GM08714 (cell line): ENCODE results near the gene LRRC59.
"Not testable (repeated sequence)": the region's sequence is repeated elsewhere in the genome, so short reads cannot be mapped to it uniquely, and the experiment has no call there.

ENCODE experiments used
- H3K4me3 ChIP-seq: fragments of 200-500 bp; sonication (Bioruptor generic); 2 replicates; pipeline ENCODE4 v1.5.1; 2014; ENCODE audit warnings: mild to moderate bottlenecking, low read length, inconsistent platforms
- ZNF274 ChIP-seq: IDR thresholded peaks from 2 replicates; pipeline ENCODE4 v1.6.1; 2012; ENCODE audit warnings: mild to moderate bottlenecking, low read depth, low read length

LRRC59 gene

DNA sequence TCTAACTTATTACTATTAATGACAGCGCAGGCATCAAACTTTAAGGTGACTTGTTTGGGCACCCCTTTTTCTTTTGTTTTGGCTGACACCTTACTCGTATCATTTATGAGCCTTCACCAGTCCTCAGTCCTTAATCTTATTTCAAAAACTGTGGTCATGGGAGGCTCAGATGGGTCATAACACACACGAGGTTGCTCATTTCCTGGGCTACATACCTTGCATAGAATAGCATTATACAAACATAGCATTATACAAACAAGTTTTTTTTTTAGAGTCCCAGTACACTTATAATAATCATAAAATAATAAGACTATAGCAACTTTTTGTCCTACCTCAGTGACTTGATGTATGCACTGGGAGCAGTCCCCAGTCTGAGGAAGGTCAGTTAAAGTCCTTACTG lies 17.5 kb upstream of the LRRC59 start:
- TF ChIP-seq ZNF274 = no peak
- no peak overlapping the region for H3K4me3 ChIP-seq

DNA sequence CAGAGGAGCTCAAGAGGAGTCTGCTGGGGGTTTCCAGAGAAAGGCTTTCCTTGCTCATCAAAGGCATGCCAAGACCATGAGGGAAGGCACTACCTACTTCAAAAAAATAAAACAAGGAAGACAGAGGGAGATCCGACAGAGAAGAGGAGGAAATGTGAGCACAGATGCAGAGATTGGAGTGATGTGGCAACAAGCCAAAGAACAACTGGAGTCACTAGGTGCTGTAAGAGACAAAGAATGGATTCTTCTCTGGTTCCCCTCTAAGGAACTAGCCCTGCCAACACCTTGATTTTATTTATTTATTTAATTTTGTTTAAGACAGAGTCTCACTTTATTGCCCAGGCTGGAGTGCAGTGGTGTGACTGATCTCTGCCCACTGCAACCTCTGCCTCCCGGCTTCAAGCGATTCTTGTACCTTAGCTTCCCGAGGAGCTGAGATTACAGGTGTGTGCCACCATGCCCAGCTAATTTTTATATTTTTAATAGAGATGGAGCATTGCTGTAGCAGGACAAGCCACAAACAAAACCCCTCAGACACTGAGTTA lies 14.9 kb upstream of the LRRC59 start:
- no peak overlapping the region for H3K4me3 ChIP-seq
- no peak for TF ChIP-seq ZNF274

DNA sequence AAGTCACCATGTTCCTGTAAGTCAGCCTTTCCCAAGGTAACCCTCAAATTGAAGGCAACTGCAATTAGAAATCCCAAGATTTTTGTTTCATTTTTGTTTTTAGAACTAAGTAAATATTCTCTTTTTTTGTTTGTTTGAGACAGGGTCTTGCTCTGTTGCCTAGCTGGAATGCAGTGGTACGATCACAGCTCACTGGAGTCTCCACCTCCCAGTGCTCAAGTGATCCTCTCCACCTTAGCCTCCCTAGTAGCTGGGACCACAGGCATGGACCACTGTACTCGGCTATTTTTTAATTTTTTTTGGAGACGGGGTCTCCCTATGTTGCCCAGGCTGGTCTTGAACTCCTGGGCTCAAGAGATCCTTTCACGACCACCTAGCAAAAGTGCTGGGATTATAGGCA lies 10.6 kb upstream of the LRRC59 start:
- TF ChIP-seq ZNF274 = no peak
- H3K4me3 ChIP-seq = no peak overlapping the region

DNA sequence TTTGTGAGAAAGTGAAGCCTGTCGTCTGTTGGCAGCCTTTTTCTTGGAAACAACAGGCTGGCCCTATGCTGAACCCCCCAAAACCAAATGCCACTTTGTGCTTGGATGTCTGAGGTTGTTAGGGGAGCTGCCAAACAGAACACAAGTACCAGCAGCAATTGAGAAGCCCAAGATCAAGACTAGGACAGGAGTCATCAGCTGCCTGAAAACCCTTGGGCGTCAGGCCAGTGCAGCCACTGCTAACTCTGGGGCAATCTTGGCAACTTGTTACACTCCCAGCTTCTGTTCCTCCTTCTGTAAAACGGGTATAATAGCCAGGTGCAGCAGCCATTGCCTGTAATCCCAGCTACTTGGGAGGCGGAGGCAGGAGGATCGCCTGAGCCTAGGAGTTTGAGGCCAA lies 9.3 kb upstream of the LRRC59 start:
- H3K4me3 ChIP-seq = no peak overlapping the region
- TF ChIP-seq ZNF274 = no peak

DNA sequence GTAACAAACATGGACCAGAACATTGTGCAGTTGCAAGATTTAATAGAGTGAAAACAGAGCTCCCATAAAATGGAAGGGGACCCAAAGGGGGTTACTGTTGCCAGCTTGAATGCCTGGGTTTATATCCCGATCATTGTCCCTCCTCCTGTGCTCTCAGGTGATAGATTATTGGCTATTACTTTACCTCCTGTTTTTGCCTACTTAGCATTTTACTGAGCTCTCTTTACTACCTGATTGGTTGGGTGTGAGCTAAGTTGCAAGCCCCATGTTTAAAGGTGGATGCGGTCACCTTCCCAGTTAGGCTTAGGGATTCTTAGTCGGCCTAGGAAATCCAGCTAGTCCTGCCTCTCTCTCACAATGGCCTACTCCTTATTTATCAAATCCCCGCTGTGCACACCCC lies 8.0 kb upstream of the LRRC59 start:
- H3K4me3 ChIP-seq = not testable (repeated sequence)

DNA sequence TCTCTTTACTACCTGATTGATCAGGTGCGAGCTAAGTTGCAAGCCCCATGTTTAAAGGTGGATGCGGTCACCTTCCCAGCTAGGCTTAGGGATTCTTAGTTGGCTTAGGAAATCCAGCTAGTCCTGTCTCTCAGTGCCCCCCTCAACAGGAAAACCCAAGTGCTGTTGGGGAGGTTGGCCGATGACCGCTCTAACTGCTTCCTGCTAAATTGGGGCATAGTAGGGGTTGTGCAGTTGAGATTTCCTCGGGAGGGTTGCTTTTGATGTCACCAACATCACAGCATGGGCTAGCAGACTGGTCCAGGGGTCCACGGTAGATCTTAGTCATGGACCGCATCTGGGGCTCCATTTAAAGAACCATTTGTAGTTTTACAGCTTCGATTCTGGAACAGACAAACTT lies 2.3 kb upstream of the LRRC59 start:
- H3K4me3 ChIP-seq = not testable (repeated sequence)

DNA sequence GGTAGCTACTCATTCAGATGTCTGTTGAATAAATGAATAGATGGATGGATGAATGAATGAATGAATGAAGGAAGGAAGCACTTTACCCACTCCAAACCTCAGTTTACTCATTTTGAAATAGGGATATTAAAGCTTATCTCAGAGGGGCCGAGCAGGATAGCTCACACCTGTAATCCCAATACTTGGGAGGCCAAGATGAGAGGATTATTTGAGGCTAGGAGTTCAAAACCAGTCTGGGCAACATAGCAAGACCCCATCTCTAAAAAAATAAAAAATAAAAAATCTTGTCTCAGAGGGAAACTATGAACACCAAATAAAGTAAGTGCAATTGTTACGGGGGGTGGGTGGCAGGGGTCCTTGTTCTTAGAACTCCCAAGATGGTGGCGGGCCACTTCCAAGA lies 1.3 kb upstream of the LRRC59 start:
- H3K4me3 ChIP-seq = not testable (repeated sequence)

DNA sequence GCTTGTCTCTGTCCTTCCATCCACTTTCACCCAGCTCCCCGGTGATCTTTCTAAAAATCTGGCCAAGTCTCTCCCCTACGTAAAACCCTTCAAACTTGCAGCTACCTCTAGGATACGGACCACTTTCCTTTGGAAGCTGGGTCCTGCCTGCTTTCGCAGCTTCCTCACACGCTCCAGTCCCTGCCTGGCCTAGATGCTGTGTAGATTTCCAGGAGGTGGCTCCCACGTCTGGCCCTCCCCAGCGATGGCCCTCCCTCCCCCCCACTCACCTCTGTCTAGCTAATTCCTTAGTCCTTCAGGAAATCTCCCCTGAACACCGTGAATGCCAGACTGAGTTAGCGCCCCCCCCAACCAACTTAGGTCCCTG lies 579 bp upstream of the LRRC59 start:
- H3K4me3 ChIP-seq = peak overlapping the region; percentile 5; the same call in 1 of the 2 replicates
- no peak for TF ChIP-seq ZNF274

DNA sequence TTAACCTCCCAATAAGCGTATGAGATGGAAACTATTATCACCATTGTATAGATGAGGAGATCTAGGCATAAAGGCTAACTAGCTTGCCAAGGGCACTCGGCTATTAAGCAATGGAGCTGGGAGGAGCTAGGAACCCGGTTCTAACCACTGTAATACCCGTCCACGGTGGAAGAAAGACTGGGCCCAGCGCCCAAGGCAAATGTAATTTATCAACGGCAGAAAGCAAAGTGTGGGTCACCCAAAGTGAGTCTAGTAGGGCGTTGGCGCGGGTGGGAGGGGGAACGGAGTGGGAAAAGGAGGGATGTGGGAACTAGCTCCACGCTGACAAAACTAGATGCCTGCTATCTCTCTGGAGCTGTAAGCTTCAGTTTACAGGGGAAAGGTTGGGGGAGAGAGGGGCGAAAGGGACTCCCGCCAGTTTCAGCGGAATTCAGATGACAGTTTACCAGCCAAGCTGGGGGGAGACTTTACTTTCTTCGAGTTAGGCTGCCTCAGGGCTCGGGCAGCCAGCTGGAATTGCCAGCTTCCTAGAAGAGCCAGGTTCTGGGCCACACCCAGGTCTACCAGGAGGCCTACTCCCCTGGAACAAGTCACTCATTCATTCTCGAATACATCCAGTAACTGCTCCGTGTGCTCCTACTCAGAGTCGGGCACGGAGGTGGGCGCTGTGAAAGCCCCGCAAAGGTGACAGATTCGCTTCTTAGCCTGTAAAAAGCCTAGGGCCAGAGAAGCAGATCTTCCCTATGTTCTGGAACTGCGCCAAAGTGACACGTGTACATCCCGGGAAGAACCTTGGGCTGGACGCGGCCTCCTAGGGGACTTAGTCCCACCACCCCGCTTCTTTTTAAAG lies 837 bp downstream of the LRRC59 start:
- H3K4me3 ChIP-seq = peak overlapping the region; percentile 90
- no peak for TF ChIP-seq ZNF274

DNA sequence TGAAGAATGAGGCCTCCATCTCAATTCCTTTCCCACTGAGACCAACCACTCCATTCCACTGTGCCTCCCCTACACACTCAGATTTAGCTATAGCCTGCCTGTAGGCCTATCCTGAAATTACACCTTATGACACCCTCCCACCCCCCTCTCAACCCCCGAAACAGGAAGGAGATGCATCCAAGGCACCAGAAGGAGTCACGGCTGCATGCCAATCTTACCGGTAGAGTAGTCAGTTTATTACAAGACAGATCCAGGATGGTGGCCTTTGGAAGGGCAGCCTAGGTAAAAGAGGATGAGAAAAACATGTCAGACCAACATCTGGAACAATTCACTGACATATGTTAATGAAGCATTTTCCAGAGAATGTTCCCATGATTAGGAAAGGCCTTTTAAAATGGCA lies 2.6 kb downstream of the LRRC59 start:
- no peak overlapping the region for H3K4me3 ChIP-seq
- TF ChIP-seq ZNF274 = no peak

DNA sequence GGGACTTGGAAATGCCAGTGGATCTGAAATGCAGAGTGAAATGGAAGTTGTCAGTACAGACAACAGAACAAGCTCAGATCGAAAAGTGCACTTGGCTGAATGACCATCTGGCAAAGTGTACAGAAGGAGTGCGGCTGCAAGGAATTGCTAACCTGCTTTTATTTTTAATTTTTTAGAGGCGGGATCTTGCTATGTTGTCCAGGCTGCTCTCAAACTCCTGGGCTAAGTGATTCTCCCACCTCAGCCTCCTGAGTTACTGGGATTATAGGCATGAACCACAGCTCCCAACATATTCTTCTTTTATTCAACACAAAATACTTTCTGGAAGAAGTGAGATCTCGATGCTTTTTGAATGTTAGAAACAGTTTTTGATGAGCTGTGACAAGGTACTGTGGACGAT lies 3.6 kb downstream of the LRRC59 start:
- TF ChIP-seq ZNF274 = no peak
- H3K4me3 ChIP-seq = no peak overlapping the region

DNA sequence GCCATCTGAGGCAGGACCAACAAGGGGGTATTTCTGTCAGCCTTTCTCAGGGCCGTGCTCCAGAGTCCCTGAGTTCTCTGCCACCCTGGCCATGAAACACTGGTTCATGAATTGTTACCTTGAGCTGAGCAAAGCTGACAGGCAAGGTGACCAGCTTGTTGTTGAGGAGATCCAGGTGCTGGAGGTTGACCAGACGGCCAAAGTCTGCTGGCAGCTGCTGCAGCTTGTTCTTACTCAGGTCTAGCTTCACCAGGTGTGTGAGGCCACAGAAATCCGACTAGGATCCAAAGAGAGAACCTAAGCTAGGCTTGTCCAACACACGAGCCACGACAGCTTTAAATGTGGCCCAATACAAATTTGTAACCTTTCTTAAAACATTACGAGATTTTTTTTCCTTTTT lies 4.7 kb downstream of the LRRC59 start:
- no peak overlapping the region for H3K4me3 ChIP-seq
- TF ChIP-seq ZNF274 = no peak

DNA sequence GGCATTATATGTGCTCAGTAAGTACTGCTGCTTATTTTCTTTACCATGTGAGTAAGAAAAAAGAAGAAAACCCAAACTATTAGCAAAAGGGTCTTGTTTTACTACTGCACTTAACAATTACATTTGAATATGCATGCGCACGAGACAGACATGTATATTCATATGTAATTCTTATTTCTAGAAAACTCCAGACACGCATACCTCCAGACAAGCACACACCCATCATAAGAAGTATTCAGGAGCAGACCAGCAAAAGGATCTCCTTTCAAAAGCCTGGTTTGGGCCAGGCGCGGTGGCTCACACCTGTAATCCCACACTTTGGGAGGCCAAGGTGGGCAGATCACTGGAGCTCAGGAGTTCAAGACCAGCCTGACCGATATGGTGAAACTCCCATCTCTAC lies 7.8 kb downstream of the LRRC59 start:
- no peak for TF ChIP-seq ZNF274
- no peak overlapping the region for H3K4me3 ChIP-seq

DNA sequence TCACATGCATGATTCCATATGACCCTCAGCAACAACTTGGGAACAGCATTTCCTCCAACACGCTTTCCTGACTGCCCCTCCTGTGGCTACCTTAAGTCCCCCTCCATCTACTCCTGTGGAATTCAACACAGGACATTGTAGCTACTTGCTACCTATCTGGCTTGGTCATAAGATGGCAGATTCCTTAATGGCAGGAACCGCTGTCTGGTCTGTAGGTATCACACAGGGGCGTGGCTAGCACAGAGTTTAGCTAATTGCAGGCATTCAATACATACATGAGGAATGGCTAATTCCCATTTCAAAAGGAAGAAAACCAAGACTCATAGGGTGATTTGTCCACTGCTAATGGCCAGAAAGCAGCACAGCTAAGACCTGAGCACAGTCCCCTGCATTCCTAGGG lies 8.6 kb downstream of the LRRC59 start:
- no peak overlapping the region for H3K4me3 ChIP-seq
- TF ChIP-seq ZNF274 = no peak

DNA sequence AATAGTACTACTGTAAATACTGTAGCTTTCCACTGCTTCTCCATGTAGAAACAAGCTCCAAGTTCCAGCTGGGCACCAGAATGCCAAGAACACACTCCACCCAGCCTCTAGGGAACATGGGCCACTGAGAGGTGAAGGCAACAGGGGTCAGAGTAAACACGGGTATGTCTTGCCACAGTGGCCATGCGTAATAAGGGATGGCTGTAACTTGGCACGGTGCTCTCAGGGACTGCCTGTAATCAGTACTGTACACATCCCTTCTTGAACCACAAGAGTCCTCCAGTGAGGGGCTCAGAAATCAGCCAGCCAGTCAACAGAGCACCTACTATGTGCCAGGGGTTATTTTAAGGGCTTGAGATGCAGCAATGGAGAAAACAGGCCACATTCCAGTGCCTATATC lies 10.8 kb downstream of the LRRC59 start:
- no peak overlapping the region for H3K4me3 ChIP-seq
- no peak for TF ChIP-seq ZNF274

DNA sequence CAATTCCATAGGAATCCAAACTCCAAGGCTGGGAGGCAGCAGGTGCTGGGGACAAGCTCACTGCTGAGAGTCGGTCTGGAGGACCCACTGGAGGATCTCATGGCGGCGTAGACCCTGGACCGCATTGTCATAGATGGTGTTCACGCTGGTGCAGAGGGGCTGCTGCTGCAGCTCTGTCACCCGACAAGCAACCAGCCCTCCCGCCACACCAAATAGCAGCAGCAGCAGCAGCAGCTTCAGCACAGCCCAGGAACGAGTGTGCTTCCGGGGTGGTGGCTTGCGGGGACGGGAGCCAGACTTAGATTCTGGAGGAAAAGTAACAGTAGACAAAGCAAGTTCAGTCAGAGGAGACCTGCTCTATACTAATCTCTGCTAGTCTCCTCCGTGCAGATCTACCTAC lies 14.4 kb downstream of the LRRC59 start:
- no peak for TF ChIP-seq ZNF274
- no peak overlapping the region for H3K4me3 ChIP-seq
